ENCODE results near the gene MARCHF3. TPM values are rescaled to one million over a fixed set of nuclear protein-coding genes. Genes with fewer than 3 reads are reported as not detected.
"Not testable (repeated sequence)": the region's sequence is repeated elsewhere in the genome, so short reads cannot be mapped to it uniquely, and the experiment has no call there.

Gene MARCHF3
- total RNA-seq, 1 experiment from 2014 or later = 7.5 TPM

DNA sequence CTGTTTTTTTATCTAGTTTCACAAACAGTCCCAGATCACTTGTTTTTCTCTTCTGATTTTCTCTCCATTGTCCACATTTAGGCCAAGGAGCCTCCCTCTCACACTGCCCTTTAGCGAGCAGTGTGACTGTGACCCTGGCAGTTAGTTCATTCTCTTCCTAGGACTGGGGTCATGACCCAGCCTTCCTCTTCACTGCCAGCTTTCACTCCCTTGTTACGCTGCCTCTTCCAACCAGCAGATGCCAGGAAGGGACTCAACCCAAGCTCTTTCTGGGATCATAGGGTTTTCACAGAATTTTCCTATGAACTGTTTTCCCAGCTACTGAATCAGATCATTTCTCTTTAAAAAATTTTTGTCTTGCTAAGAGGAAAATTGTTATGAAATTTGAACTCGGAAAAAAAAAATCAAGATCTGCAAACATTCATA lies 182.5 kb downstream of the MARCHF3 start:
- no peak for DNase-seq (ENCODE audit: low read depth)

DNA sequence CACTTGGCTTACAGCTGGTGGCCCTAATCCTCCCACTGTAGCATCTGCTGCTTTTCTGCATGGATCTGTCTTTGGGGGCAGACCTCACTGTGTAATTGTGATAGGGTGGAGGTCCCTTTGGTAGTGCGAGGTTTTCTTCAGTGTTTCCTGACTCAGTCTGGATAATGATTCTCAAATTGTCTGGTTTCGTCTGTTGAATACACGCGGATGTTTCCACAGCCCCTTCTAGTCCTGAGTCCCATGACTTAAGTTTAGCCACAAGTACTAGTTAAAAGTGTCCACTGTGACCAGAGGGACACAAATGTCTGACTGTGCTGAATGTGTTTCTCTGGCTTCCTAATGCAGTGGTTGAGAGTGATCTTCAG lies 182.9 kb downstream of the MARCHF3 start:
- no peak for DNase-seq (ENCODE audit: low read depth)

DNA sequence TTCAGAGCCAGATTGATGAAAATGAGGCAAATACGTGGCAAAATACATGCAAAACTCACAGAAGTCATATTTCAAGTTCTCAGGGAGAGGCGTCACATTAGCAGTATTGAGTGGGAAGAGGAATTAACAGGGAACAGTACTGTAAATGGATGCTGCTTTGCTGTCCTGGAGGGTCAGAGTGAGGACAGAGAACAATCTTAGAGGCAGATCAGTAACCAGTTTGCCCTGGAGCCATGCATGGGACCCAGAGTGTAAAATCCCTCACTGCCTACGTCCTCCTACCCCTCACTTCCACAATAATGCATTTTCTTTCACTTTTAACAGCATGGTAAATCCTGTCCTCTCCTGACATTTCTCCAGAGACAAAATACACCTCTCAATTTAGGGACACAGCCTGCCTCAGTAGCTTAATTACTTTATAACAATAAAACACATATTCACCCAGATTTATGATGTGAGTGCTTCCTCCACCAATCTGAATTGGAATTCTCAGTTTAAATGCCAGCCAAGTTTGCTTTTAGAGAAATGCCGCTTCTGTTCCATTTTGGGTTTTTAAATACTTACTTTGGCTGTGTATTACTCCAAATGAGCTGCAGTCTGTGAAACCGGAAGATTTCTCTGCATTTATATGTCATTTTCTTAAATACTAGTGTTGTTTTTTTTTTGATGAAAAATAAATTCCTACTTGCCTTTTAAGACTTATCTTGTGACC lies 183.5 kb downstream of the MARCHF3 start:
- no peak for DNase-seq (ENCODE audit: low read depth)

- no peak for DNase-seq (ENCODE audit: low read depth)
These were observed 184.0 kb downstream of the MARCHF3 start for GRCh38 chr5:126846344-126846743.

GRCh38 chr5:126845470-126846070 lies 184.8 kb downstream of the MARCHF3 start:
- not testable (repeated sequence) for DNase-seq (ENCODE audit: low read depth)

- not testable (repeated sequence) for DNase-seq (ENCODE audit: low read depth)
These were observed 187.0 kb downstream of the MARCHF3 start for GRCh38 chr5:126843375-126843774.

DNA sequence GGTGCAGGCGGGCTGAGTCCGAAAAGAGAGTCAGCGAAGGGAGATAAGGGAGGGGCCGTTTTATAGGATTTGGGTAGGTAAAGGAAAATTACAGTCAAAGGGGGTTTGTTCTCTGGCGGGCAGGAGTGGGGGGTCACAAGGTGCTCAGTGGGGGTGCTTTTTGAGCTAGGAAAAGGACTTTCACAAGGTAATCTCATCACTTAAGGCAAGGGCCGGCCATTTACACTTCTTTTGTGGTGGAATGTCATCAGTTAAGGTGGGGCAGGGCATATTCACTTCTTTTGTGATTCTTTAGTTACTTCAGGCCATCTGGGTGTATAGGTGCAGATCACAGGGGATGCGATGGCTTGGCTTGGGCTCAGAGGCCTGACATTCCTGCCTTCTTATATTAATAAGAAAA lies 191.0 kb downstream of the MARCHF3 start:
- not testable (repeated sequence) for DNase-seq (ENCODE audit: low read depth)

DNA sequence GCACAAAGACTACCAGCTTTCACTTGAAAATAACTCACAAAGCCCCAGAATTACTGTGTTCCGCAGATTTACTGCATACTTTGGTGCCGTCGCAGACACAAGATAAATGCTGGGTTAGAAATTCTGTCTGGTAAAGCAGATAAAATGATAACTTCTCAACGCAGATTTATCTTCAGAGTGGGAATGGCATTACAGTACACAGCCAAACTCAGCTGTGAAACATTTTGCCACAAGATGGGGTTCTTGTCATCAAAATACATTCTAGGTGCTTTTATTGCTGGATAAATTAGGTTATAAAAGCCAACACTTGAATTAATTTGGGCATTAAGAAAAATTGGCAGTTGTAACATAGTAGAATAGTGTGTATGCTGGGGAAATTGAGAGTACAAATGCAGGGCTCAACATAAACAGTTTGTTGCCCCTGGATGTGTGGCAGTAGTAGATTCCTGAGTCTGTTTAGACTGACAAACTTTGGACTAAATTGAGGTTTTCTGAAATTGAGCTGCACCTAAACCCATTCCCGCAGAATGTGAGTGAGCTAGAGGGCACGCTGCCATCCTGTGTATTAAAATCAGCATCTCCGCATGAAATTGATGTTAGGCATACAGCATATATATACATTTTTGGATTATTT lies 192.3 kb downstream of the MARCHF3 start:
- no peak for DNase-seq (ENCODE audit: low read depth)

DNA sequence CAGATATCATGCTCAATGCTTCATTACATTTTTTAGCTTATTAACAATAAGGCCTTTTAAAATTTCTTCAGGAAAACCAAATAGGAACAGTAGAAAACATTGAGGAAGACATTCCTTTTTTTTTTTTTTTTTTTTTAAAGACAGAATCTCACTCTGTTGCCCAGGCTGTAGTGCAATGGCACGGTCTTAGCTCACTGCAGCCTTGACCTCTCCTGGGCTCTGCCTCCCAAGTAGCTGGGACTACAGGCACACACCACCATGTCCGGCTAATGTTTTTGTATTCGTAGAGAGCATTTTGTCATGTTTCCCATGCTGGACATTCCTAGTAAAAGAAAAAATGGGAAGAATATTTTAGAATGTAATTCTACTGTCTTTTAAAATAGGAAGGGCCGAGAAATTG lies 193.1 kb downstream of the MARCHF3 start:
- no peak for DNase-seq (ENCODE audit: low read depth)

GRCh38 chr5:126836778-126837177 lies 193.6 kb downstream of the MARCHF3 start:
- no peak for DNase-seq (ENCODE audit: low read depth)

DNA sequence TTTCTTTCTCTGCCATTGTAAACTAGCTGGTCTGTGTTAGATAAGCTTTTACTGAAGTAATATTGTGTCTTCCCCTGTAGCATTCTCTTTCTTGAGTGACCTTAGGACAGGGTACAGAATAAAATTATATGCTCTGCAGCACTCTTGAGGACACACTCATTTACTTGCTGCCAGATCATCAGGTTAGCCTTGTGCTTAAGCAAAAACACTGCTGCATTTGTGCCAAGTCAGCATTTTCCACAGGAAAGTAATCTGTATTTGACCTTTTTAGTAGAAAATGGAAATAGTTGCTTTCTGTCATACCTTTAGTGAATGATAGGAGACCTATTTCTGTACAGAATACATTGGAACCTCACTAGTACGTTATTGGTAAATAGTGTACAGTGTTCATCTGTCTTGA lies 199.2 kb downstream of the MARCHF3 start:
- DNase-seq (ENCODE audit: low read depth) = no peak

- no peak for DNase-seq (ENCODE audit: low read depth)
These were observed 200.3 kb downstream of the MARCHF3 start for GRCh38 chr5:126830061-126830460.

DNA sequence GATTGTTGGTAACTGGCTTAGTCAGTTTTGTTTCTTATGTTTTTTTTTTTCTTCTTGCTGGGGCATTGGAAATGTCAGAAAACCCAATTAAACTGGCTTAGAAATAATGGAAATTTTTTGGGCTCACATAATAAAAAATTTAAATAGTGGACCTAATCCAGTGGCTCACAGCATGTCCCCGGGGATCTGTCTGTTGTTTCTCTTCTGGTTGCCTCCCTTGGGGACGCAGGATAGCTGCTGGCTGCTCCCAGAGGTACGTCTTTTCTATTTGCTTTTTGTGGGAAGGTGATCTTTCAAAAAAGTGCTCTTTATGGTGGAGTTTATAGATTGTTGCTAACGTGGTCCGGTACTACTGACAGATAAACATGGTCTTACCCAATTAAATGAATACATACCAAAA lies 201.3 kb downstream of the MARCHF3 start:
- no peak for DNase-seq (ENCODE audit: low read depth)

DNA sequence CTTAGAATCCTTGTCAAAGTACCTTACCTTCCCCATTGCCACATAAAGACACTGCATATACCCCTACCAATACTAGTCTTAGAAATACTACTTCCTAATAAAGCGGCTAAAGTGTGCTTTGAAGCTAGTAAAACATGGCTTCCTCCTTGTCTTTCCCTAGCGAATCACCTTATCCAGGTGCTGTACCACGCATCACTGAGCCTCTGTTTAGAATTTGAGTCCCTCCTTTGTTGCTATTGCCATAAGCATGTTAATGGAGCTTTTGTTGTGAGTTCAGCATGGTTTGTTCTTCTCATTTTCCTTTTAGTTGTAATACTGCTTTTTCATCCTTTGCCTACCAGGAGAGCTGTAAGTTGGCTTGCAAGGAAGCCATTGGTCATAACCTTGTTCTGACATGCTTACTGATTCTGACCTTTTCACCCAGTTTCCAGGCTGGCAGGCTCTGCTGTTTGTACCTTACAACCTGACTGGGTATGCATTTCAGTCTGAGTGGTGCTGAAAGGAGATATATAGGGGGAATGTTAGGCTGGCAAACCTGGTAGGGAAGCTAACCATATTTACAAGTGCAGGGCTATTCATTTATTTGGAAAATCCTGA lies 203.6 kb downstream of the MARCHF3 start:
- DNase-seq (ENCODE audit: low read depth) = no peak

DNA sequence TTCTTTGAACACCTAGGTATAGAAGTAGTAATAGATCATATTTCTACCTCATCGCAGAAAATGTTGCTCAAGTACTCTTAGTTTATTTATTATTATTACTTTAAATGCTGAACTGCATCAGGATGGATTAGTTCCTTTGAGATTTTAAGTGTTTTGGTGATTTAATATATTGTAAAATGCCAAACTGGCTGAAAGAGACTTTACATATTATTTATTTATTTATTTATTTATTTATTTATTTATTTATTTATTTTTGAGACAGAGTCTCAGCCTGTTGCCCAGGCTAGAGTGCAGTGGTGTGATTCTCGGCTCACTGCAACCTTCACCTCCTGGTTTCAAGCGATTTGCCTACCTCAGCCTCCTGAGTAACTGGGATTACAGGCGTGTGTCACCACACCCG lies 211.1 kb downstream of the MARCHF3 start:
- DNase-seq (ENCODE audit: low read depth) = no peak

DNA sequence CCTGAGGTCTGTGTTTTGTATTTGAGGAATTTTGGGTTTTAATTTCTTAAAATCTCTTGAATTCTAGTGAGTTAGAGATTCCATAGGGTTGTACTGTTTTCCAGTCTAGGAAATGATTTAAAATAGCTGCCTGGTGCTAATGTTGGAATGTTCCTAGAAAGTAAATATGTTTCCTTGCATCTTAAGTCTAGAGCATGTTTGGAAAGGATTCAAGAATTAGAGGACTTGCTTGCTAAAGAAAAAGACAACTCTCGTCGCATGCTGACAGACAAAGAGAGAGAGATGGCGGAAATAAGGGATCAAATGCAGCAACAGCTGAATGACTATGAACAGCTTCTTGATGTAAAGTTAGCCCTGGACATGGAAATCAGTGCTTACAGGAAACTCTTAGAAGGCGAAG lies 211.6 kb downstream of the MARCHF3 start:
- no peak for DNase-seq (ENCODE audit: low read depth)

Other genes starting within 250 kb of the MARCHF3 start
- gene C5orf63, start 42.9 kb upstream of the MARCHF3 start, total RNA-seq (2014; rRNA removed; shearing (Covaris generic)) = 1.7 and 4.7 TPM in 2 replicates

Measured in Daoy (cell line).